Liver (tissue), 9 donors: ENCODE data around the gene CDH3. TPM values are rescaled to one million over a fixed set of nuclear protein-coding genes. Genes with fewer than 3 reads are reported as not detected.

Source experiments
- DNase-seq: peaks from one replicate; pipeline ENCODE4 v3.0.0-alpha.2; 2017; ENCODE audit warnings: low spot score
- H3K27ac ChIP-seq, 2 donors: one replicate each; pipeline ENCODE4 v1.7.0; 2013; ENCODE audit warnings: inconsistent platforms in 2 of 2, low read length in 2 of 2, control low read depth in 1 of 2, low read depth in 1 of 2, mild to moderate bottlenecking in 1 of 2
- H3K27me3 ChIP-seq, 4 donors: one replicate each; pipeline versions ENCODE4 v1.6.1 to v1.7.0; 2013; ENCODE audit warnings: low read length in 3 of 4, inconsistent platforms in 1 of 4, mild to moderate bottlenecking in 1 of 4, moderate library complexity in 1 of 4; ENCODE audit not compliant: control insufficient read depth in 4 of 4, insufficient read depth in 4 of 4
- H3K36me3 ChIP-seq, 4 donors: one replicate each; pipeline versions ENCODE4 v1.6.1 to v1.7.0; 2013; ENCODE audit warnings: low read length in 3 of 4, mild to moderate bottlenecking in 3 of 4, low read depth in 1 of 4, moderate library complexity in 1 of 4; ENCODE audit not compliant: control insufficient read depth in 4 of 4, insufficient read depth in 3 of 4
- H3K4me1 ChIP-seq, 4 donors: one replicate each; pipeline versions ENCODE4 v1.6.1 to v1.7.0; 2013; ENCODE audit warnings: low read length in 3 of 4, mild to moderate bottlenecking in 3 of 4, moderate library complexity in 1 of 4; ENCODE audit not compliant: control insufficient read depth in 4 of 4, insufficient read depth in 4 of 4
- H3K4me3 ChIP-seq, 3 donors: one replicate each; pipeline versions ENCODE4 v1.6.1 to v1.7.0; 2013; ENCODE audit warnings: low read length in 3 of 3, control low read depth in 1 of 3, low read depth in 1 of 3, mild to moderate bottlenecking in 1 of 3
- H3K9ac ChIP-seq, 2 donors: one replicate each; pipeline ENCODE4 v1.7.0; 2013; ENCODE audit warnings: low read length in 2 of 2, mild to moderate bottlenecking in 2 of 2, moderate library complexity in 2 of 2, control low read depth in 1 of 2, low read depth in 1 of 2
- H3K9me3 ChIP-seq, 4 donors: one replicate each; pipeline versions ENCODE4 v1.6.1 to v1.7.0; 2013; ENCODE audit warnings: low read length in 3 of 4; ENCODE audit not compliant: control insufficient read depth in 4 of 4
- ATF3 ChIP-seq: IDR thresholded peaks from 2 replicates; pipeline ENCODE4 v1.6.1; 2016; ENCODE audit warnings: antibody characterized with exemption
- EGR1 ChIP-seq, 2 donors: IDR thresholded peaks; 2 replicates each; pipeline ENCODE4 v1.6.1; 2016 to 2018; ENCODE audit warnings: antibody characterized with exemption in 2 of 2, low read depth in 2 of 2
- FOXA1 ChIP-seq: IDR thresholded peaks from 2 replicates; pipeline ENCODE4 v1.6.1; 2016; ENCODE audit warnings: antibody characterized with exemption
- FOXA2 ChIP-seq: IDR thresholded peaks from 2 replicates; pipeline ENCODE4 v1.6.1; 2016; ENCODE audit warnings: antibody characterized with exemption
- GABPA ChIP-seq, 2 donors: IDR thresholded peaks in 1 of 2; conservative IDR thresholded peaks in 1 of 2; 2 replicates each; pipeline ENCODE4 v1.6.1; 2016; ENCODE audit warnings: antibody characterized with exemption in 2 of 2, mild to moderate bottlenecking in 1 of 2, moderate library complexity in 1 of 2
- HNF4A ChIP-seq, 2 donors: conservative IDR thresholded peaks; 2 replicates each; pipeline ENCODE4 v1.6.1; 2016; ENCODE audit warnings: antibody characterized with exemption in 2 of 2, mild to moderate bottlenecking in 2 of 2
- HNF4G ChIP-seq: IDR thresholded peaks from 2 replicates; pipeline ENCODE4 v1.6.1; 2016; ENCODE audit warnings: antibody characterized with exemption
- JUND ChIP-seq, 2 donors: IDR thresholded peaks; 2 replicates each; pipeline ENCODE4 v1.6.1; 2016; ENCODE audit warnings: antibody characterized with exemption in 2 of 2
- NR2F2 ChIP-seq: IDR thresholded peaks from 2 replicates; pipeline ENCODE4 v1.6.1; 2016; ENCODE audit warnings: antibody characterized with exemption
- RAD21 ChIP-seq, 2 donors: IDR thresholded peaks; 2 replicates each; pipeline ENCODE4 v1.6.1; 2016; ENCODE audit warnings: antibody characterized with exemption in 2 of 2, mild to moderate bottlenecking in 2 of 2
- RXRA ChIP-seq, 2 donors: IDR thresholded peaks; 2 replicates each; pipeline ENCODE4 v1.6.1; 2017 to 2018; ENCODE audit warnings: antibody characterized with exemption in 2 of 2, mild to moderate bottlenecking in 1 of 2
- SP1 ChIP-seq: IDR thresholded peaks from 2 replicates; pipeline ENCODE4 v1.6.1; 2018; ENCODE audit warnings: antibody characterized with exemption, mild to moderate bottlenecking
- TAF1 ChIP-seq: conservative IDR thresholded peaks from 2 replicates; pipeline ENCODE4 v1.6.1; 2016; ENCODE audit warnings: antibody characterized with exemption, mild to moderate bottlenecking
- YY1 ChIP-seq: IDR thresholded peaks from 2 replicates; pipeline ENCODE4 v1.6.1; 2016; ENCODE audit warnings: antibody characterized with exemption, mild to moderate bottlenecking
- ZBTB33 ChIP-seq: IDR thresholded peaks from 2 replicates; pipeline ENCODE4 v1.6.1; 2016; ENCODE audit warnings: antibody characterized with exemption
- WGBS: extraction: QIAGEN DNeasy Blood & Tissue Kit; methylation state at CpG from one replicate; pipeline ENCODE4 v1.1.7; 2013; 5-methylcytosine and 5-hydroxymethylcytosine counted together
- polyA plus RNA-seq, 2 donors: library from polyadenylated mRNA; stranded (reverse) in 1 of 2; unstranded in 1 of 2; fragments of 200-250 nt in 1 of 2; fragments of >200 nt in 1 of 2; fragmentation: Nextera tagmentation in 1 of 2; extraction: Ambion mirVana in 1 of 2; gene quantifications; one replicate each; pipeline versions ENCODE4 v1.2.1 to v1.2.3, GENCODE V29; 2013 to 2015
- total RNA-seq, 2 donors: library from RNA; depleted of rRNA; stranded (reverse); fragments of >200 nt; gene quantifications; one replicate each; pipeline ENCODE4 v1.2.3, GENCODE V29; 2014
- TF ChIP-seq, protein P1 (sequence below): IDR thresholded peaks from 2 replicates; pipeline ENCODE4 v1.6.1; 2016; ENCODE audit warnings: antibody characterized with exemption, mild to moderate bottlenecking
- TF ChIP-seq, protein P2 (sequence below): IDR thresholded peaks from 2 replicates; pipeline ENCODE4 v1.6.1; 2016; ENCODE audit warnings: antibody characterized with exemption
- TF ChIP-seq, protein P3 (sequence below): fragments of 150-350 bp; IDR thresholded peaks from 2 replicates; pipeline ENCODE4 v1.5.1; 2017; ENCODE audit warnings: improper control_type of control experiment, low read depth, low read length; ENCODE audit not compliant: missing input control
- donor health status: healthy.
- donor health status: healthy.
- donor health status: healthy.
- donor health status: healthy.
- donor health status: healthy.

The CDH3 gene
- total and polyA plus RNA-seq, 4 donors = 0.08 to 0.19 TPM; not detected in 2

- no peak for DNase-seq
- TF ChIP-seq NR2F2 (no peak), FOXA2 (no peak), YY1 (no peak), TAF1 (no peak), HNF4A (conservative IDR thresholded peaks at IDR 0.05) (no peak), FOXA1 (no peak), EGR1 (IDR thresholded peaks at IDR 0.05; ENCODE audit: low read depth in 2 of 2) (no peak), ZBTB33 (no peak), RAD21 (IDR thresholded peaks at IDR 0.05) (no peak), ATF3 (no peak), GABPA (IDR thresholded peaks at IDR 0.05 in 1 of 2, conservative IDR thresholded peaks at IDR 0.05 in 1 of 2) (no peak), JUND (IDR thresholded peaks at IDR 0.05) (no peak), RXRA (IDR thresholded peaks at IDR 0.05) (no peak), HNF4G (no peak), SP1 (no peak)
- TF ChIP-seq, protein P1, sequence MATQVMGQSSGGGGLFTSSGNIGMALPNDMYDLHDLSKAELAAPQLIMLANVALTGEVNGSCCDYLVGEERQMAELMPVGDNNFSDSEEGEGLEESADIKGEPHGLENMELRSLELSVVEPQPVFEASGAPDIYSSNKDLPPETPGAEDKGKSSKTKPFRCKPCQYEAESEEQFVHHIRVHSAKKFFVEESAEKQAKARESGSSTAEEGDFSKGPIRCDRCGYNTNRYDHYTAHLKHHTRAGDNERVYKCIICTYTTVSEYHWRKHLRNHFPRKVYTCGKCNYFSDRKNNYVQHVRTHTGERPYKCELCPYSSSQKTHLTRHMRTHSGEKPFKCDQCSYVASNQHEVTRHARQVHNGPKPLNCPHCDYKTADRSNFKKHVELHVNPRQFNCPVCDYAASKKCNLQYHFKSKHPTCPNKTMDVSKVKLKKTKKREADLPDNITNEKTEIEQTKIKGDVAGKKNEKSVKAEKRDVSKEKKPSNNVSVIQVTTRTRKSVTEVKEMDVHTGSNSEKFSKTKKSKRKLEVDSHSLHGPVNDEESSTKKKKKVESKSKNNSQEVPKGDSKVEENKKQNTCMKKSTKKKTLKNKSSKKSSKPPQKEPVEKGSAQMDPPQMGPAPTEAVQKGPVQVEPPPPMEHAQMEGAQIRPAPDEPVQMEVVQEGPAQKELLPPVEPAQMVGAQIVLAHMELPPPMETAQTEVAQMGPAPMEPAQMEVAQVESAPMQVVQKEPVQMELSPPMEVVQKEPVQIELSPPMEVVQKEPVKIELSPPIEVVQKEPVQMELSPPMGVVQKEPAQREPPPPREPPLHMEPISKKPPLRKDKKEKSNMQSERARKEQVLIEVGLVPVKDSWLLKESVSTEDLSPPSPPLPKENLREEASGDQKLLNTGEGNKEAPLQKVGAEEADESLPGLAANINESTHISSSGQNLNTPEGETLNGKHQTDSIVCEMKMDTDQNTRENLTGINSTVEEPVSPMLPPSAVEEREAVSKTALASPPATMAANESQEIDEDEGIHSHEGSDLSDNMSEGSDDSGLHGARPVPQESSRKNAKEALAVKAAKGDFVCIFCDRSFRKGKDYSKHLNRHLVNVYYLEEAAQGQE = no peak
- TF ChIP-seq, protein P2, sequence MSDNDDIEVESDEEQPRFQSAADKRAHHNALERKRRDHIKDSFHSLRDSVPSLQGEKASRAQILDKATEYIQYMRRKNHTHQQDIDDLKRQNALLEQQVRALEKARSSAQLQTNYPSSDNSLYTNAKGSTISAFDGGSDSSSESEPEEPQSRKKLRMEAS = no peak
- TF ChIP-seq, protein P3, sequence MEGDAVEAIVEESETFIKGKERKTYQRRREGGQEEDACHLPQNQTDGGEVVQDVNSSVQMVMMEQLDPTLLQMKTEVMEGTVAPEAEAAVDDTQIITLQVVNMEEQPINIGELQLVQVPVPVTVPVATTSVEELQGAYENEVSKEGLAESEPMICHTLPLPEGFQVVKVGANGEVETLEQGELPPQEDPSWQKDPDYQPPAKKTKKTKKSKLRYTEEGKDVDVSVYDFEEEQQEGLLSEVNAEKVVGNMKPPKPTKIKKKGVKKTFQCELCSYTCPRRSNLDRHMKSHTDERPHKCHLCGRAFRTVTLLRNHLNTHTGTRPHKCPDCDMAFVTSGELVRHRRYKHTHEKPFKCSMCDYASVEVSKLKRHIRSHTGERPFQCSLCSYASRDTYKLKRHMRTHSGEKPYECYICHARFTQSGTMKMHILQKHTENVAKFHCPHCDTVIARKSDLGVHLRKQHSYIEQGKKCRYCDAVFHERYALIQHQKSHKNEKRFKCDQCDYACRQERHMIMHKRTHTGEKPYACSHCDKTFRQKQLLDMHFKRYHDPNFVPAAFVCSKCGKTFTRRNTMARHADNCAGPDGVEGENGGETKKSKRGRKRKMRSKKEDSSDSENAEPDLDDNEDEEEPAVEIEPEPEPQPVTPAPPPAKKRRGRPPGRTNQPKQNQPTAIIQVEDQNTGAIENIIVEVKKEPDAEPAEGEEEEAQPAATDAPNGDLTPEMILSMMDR = no peak
- no peak overlapping the region for H3K4me3 ChIP-seq
- H3K27me3 ChIP-seq = no peaks in the 10 kb centered on the region
- H3K9me3 ChIP-seq = no peaks in the 10 kb centered on the region
- H3K4me1 ChIP-seq = no peaks in the 10 kb centered on the region
- no peaks in the 10 kb centered on the region for H3K36me3 ChIP-seq
- WGBS = 95% methylated on average over 2 of the region's 2 CpGs
- H3K9ac ChIP-seq = no peak overlapping the region
- H3K27ac ChIP-seq = no peak overlapping the region
Observed at GRCh38 chr16:68652659-68653058, 7.5 kb downstream of the CDH3 start.

DNA sequence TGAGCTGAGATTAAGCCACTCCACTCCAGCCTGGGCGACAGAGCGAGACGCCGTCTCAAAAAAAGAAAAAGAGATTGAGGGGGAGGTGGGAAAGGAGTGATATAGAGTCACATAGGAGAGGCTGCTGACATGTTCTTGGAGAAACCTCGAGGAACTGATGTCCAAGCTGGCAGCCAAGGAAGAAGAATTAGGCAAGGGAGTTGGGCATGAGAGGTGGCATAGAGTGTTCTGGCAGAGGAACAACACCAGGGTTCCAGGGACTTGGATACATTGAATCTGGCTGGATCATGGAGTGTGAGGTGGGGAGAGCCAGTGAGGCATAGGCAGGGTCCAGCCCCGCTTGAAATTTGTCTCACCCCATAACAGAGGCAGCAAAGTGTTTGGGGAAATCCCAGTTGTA lies 10.7 kb downstream of the CDH3 start:
- no peak overlapping the region for H3K4me3 ChIP-seq
- H3K4me1 ChIP-seq = no peaks in the 10 kb centered on the region
- H3K27me3 ChIP-seq = no peaks in the 10 kb centered on the region
- no peaks in the 10 kb centered on the region for H3K9me3 ChIP-seq
- no peak for DNase-seq
- 82% methylated on average over 6 of the region's 6 CpGs for WGBS
- no peaks in the 10 kb centered on the region for H3K36me3 ChIP-seq
- H3K9ac ChIP-seq = no peak overlapping the region
- no peak overlapping the region for H3K27ac ChIP-seq
- no peak for TF ChIP-seq HNF4A (conservative IDR thresholded peaks at IDR 0.05)
- TF ChIP-seq RAD21 (IDR thresholded peaks at IDR 0.05) = no peak
- TF ChIP-seq TAF1 = no peak
- TF ChIP-seq ATF3 = no peak
- TF ChIP-seq, protein P2 = no peak
- TF ChIP-seq, protein P1 = no peak
- no peak for TF ChIP-seq EGR1 (IDR thresholded peaks at IDR 0.05; ENCODE audit: low read depth in 2 of 2)
- no peak for TF ChIP-seq JUND (IDR thresholded peaks at IDR 0.05)
- no peak for TF ChIP-seq HNF4G
- no peak for TF ChIP-seq SP1
- TF ChIP-seq ZBTB33 = no peak
- TF ChIP-seq NR2F2 = no peak
